Left cardiac atrium (tissue), 4 donors: ENCODE data around the gene TTC6. TPM values are rescaled to one million over a fixed set of nuclear protein-coding genes. Genes with fewer than 3 reads are reported as not detected.
"Not testable (repeated sequence)": the region's sequence is repeated elsewhere in the genome, so short reads cannot be mapped to it uniquely, and the experiment has no call there.

Experiments used
- ATAC-seq, 2 donors: fragments of 200-7000 bp; cut with Tn5 transposase; one replicate each; pipeline ENCODE4 v1.9.1; 2020; ENCODE audit warnings: mild to moderate bottlenecking in 2 of 2, moderate library complexity in 2 of 2
- DNase-seq: peaks from one replicate; pipeline ENCODE4 v3.0.0-alpha.2; 2020
- intact Hi-C, 2 donors: fragments of 100-400 bp; cut with DNase I; formaldehyde crosslinking; loops; one replicate each; pipeline versions ENCODE4 v1.14.1 to v1.15.1; 2022 to 2023
- long read RNA-seq: library from polyadenylated mRNA; unstranded; transcript quantifications from one replicate; pipeline ENCODE4 v2.0.0, GENCODE V29; 2021
- total RNA-seq, 2 donors: library from RNA; stranded (reverse); fragmentation: NEBNext Ultra II Directional; extraction: Animal tissue kit (Norgen Biotek cat#: 25700); gene quantifications; one replicate each; pipeline ENCODE4 v1.2.1, GENCODE V29; 2021
- donor health status: DM: no; HTN: yes; CAD: no.
- donor health status: DM: no; HTN: yes; CAD: no; lungs with severe emphysema.
- donor health status: DM: yes; HTN: yes; CAD: no.
- donor health status: Dilated cardiomyopathy.

TTC6 gene, protein sequence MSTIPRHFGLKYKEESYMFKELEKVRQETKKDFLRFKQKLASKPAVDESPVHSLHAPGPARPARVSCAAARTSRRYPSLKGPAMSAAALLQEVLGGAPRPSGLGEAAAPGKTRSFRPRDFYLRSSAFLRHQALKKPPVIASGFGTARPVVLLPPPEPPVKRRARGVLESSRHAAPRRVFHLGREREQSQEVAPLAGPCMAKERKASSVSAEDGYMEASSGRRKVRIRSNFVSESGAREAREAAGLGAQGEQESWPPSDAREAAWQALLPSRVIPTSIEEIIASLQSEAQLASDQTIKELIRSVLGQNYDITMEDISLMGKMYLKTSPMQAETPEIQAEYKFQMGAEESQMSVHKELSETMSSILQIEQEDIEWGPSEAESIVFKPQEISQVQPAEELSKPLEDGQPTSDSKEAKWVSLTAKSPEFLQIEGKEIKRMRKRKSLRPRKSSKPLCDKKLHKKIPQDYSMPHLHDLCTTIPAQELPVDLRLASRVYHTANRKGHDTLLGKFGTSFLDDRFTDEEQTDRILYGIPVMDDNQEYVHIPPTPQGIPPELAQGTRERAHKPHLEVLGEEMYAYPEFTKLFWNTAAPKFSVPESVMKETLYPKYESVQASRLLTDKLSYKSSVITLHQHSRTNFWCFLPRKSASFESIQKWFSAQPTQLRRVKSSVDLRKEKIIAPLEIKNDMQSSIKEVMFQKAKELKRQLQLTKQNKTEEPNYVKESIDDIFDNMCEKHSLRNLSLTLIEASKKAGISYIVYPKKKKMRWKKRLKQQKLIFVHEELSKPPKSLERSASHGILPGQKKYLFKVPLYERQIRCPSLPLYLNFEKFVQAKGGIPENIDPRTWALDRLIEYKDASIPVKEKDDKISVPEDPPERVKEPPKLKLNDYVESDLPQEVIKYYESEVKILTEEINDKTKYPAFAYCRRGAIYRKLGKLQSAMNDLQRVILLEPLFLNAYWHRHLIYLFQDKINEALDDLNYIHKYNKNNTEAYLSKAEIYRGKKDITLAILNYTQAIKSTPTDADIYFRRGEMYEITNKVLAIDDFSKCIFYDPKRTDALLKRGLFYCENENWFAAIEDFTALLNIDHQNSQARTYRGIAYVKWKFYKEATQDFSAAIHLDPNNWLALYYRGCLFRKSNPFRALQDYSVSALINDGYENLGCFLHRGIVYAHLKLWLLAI (N-terminal part only)
- total RNA-seq, result not detected
- long read RNA-seq, result 0 reads

DNA sequence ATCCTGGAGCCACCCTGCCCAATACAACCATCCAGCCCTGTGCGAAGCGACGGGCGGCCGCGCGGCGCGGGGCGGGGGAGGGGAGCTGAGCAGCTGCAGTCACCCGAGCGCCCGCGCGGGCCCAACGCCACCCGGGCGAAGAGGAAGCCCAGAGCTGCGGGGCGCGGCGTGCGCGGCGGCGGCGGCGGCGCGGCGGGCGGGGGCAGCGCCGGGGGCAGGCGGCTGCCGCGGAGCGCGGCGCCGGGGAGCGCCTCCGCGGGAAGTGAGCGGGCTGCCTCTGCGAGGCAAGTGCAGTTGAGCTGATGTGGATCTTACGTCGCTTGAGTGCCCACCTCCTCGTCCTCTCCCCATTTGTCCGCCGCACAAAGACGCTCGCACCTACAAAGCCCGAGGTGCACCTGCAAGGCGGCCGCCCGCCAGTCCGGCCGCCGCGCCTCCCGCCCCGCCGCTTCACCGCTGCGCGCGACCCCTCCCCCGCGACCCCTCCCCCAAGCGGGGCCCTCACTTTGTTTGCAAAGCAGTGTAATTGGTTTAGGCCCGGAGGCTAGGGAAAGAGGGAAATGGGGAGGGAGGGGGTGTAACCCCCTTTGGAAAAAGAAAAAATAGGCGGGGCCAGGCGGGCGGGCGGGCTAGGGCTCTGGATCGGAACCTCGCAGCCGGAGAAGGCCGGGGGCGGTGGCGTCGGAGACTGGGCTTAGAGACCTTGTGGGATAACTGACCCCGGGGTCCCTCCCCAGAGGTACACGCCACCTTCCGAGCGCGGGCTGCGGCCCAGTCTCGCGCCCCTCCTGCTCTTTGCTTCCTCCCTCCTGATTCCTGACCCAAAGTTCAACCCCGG, at the start of gene TTC6, which contains the start of gene FOXA1:
TSS of gene TTC6 (plus strand) at position 659 of the 838 bp plus-strand sequence. CDS start 26,436 bp downstream, outside the sequence.
TSS of gene FOXA1 (minus strand) at position 279 of the 838 bp plus-strand sequence. CDS start at position 2, 277 bp downstream.
- intact Hi-C loops, result loop anchor here in 1 of 2 donors (10.0 kb wide), 1 partner anchor 350 kb away; no protein-coding TSS in a partner anchor
- DNase-seq (peak; percentile 18), ATAC-seq (peak; percentile 27 to 28)

DNA sequence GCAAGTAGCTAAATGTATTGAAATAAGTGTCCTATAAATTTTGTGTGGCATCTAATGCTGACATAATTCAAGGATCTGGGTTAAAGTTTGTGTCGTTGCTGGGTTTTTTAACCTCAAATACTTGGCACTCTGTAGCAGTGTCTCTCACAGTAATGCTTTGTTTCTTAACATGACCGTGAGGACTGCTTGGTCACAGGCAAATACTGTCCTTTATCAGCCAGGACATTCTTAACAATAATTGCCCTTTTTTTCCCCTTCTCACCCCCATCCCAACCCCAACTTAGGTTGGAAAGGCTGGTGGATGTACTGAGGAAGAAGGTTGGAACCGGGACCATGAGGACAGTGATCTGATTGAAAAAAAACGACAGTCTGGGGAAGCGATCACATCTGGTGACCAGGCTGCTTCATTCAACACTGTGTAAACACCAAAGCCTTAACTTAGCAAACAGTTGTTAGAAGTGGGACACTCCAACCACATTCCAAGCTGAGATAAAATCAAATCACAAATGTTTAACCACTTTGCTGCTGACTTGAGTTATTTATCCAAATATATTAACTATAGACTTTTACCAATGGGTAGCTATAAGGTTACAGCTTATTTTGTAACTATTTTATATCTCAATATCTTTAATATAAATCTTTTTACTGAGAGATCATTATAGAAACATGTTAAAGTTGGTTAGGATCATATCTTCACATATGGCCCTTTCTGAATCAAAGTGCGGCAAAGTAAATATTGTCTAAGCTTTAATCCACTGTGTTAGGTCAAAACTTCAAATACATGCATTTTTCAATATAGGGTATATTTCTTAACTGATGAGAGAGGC, 48.6 kb upstream of the TTC6 start:
- ATAC-seq (no peak), DNase-seq (no peak)
- intact Hi-C loops, result no loop called here

- intact Hi-C loops, result no loop called here
- ATAC-seq (no peak), DNase-seq (no peak)
Observed at GRCh38 chr14:37550511-37550910, 44.9 kb upstream of the TTC6 start.

- ATAC-seq, result no peak
- intact Hi-C loops, result no loop called here
Observed at GRCh38 chr14:37551119-37551518, 44.3 kb upstream of the TTC6 start.

GRCh38 chr14:37553935-37554550, 41.4 kb upstream of the TTC6 start:
- DNase-seq (no peak), ATAC-seq (no peak)
- intact Hi-C loops, result no loop called here

More at GRCh38 chr14:37551119-37551518, 44.3 kb upstream of the TTC6 start:
- no peak for DNase-seq

- DNase-seq, intact Hi-C loops, ATAC-seq: not testable (repeated sequence)
Observed at GRCh38 chr14:37555596-37555995, 39.8 kb upstream of the TTC6 start.

GRCh38 chr14:37558740-37559139, 36.7 kb upstream of the TTC6 start:
- no peak for DNase-seq
- intact Hi-C loops, result no loop called here
- no peak for ATAC-seq

DNA sequence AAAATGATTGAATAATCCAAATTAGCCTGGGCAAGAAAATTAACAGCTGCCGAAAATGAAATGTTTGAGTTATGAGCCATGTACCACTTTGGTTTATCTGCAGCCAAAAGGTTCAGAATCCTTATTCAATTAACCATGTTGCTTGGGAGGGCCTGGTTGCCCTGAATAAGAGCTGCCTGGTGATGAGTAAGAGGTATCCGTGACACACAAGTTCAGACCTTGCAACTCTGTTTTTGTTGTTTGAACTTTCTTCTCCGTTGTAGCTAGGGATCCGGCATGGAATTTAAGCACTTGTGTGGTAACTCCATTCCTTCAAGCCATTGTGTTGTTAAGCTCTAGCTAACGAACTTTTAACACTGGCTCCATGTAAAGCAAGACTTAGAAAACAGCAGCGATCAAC, 36.0 kb upstream of the TTC6 start:
- intact Hi-C loops, result no loop called here
- DNase-seq (no peak), ATAC-seq (no peak)

DNA sequence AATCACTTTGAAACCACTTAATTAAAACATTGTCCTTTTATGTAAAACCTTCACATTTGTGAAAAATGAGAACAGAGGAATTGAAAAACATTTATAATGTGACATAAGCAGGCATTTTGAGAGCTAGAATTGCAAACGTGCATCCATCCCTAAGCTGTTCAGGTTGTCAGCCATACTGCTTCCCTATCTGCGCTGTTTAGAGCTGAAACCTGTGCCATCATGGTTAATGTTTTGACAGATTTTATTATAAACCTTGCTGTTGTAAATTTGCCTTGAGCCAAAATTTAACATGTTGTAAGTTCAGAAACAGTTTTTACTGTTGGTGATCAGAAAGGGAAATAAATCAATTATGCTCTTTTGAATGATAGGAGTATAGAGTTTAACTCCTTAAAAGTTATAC, 32.2 kb upstream of the TTC6 start:
- ATAC-seq (no peak), DNase-seq (no peak)
- intact Hi-C loops, result no loop called here

- DNase-seq, result no peak
- no peak for ATAC-seq
- intact Hi-C loops, result no loop called here
Observed at GRCh38 chr14:37565550-37565949, 29.9 kb upstream of the TTC6 start.

DNA sequence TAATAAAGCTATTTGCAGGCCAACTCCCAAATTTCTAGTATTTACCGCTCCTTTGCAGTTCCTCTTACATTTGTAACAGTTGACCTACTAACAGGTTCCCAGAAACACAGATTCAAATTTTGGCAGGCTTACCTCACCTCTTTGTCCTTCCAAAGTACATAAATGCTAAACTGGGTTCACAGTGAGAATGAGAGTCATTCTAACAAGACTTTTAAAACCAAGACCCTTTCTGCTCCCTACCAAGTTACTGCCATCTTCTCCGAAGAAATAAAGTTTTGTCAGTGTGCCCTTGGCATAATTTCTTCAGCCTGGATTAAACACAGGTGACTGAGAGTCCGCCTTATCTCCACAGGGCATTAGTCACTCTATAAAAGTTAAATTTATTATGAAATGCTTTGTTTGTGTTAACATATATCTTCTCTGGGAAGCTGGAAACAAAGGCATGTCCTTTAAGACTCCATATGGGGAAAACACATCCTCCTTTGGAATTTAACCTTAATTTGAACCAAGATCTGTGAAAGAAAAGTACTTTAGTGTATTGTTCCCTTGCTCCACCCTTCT, 28.5 kb upstream of the TTC6 start:
- ATAC-seq, result no peak
- no peak for DNase-seq
- intact Hi-C loops, result no loop called here

DNA sequence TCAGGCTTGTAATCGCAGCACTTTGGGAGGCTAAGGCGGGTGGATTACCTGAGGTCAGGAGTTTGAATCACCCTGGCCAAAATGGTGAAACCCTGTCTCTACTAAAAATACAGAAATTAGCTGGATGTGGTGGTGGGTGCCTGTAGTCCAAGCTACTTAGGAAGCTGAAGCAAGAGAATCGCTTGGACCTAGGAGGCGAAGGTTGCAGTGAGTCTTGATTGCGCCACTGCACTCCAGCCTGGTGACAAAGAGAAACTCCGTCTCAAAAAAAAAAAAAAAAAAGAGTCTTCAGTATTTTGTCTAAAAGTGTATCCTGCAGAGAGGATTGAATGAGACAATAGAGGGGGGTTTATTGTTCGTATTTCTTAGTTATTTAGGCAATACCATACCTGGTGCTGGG, 25.7 kb upstream of the TTC6 start:
- ATAC-seq (no peak), DNase-seq (no peak)
- intact Hi-C loops, result no loop called here

DNA sequence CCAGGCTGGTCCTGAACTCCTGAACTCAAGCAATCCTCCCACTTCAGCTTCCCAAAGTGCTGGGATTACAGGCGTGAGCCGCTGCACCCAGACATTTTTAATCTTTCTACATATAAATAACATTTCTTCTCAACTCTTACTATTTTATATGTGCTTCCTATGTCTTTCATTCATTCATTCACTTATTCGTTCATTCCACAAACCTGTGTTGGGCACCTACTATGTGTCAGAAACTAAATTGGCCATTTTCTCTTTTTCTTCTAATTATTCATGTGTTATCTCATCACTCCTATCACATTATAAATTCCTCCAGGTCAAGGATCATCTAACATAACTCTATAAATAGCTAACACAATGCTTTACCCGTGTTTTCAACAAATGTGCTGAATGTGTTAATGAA, 24.0 kb upstream of the TTC6 start:
- DNase-seq (no peak), ATAC-seq (no peak)
- intact Hi-C loops, result no loop called here

DNA sequence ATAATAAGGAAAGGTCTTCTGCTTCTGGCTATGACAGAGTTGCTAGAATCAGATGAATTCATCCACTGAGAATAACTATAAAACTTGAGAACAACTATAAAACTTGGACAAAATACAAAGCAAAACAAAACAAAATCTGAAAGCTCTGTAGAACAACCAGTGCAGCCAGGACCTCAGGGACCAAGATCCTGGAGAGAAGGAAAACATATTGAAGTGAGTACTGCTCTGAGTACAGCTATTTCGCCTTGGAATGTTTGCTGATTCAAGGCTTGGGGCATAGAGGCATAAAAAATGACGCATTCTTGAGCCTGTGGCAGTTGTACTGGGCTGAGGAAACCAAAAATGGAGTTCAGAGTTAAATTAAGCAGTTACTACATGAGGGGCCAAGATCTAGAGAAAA, 22.1 kb upstream of the TTC6 start:
- DNase-seq (no peak), ATAC-seq (no peak)
- intact Hi-C loops, result no loop called here

- DNase-seq (no peak), ATAC-seq (no peak)
- intact Hi-C loops, result no loop called here
Observed at GRCh38 chr14:37579274-37579673, 16.2 kb upstream of the TTC6 start.

GRCh38 chr14:37580146-37580545, 15.3 kb upstream of the TTC6 start:
- no peak for ATAC-seq
- DNase-seq, result no peak
- intact Hi-C loops, result no loop called here
